Measurements from ENCODE around the gene NID2. TPM values are rescaled to one million over a fixed set of nuclear protein-coding genes. Genes with fewer than 3 reads are reported as not detected.

NID2 gene
- total RNA-seq, 2 experiments from 2014 or later = 0.30 to 0.33 TPM

GRCh38 chr14:51993285-51993920, 75.5 kb downstream of the NID2 start:
- POLR2A ChIA-PET = no interaction called here
- CTCF ChIA-PET = interaction anchor here (1.0 to 2.9 kb wide), 2 partner anchors 14 to 744 kb away, joined by 3 to 9 read pairs; no protein-coding TSS in a partner anchor

GRCh38 chr14:51990488-51990887, 78.4 kb downstream of the NID2 start:
- H3K27ac Mint-ChIP-seq = peak overlapping the region; percentile 90
- H3K4me1 Mint-ChIP-seq = peaks cover 44% of the 10 kb centered on the region

More at GRCh38 chr14:51993285-51993920, 75.5 kb downstream of the NID2 start:
- H3K4me3 Mint-ChIP-seq = no peak overlapping the region
- no peak for DNase-seq
- H3K27ac Mint-ChIP-seq = peak overlapping the region; percentile 6
- H3K9me3 Mint-ChIP-seq = no peaks in the 10 kb centered on the region
- peaks cover 48% of the 10 kb centered on the region for H3K4me1 Mint-ChIP-seq
- H3K36me3 Mint-ChIP-seq (ENCODE audit: low read depth) = peaks cover 46% of the 10 kb centered on the region
- H3K27me3 Mint-ChIP-seq = no peaks in the 10 kb centered on the region

GRCh38 chr14:51989293-51990234, 79.3 kb downstream of the NID2 start, which contains the start of gene RTRAF:
Gene RTRAF, plus strand, starts transcription at chr14:51989546. Its CDS starts 94 bp downstream, at chr14:51989640.
- H3K27ac Mint-ChIP-seq = peak within 1 kb of the TSS; percentile 90
- peaks cover 27% of the 10 kb centered on the region for H3K36me3 Mint-ChIP-seq (ENCODE audit: low read depth)
- H3K27me3 Mint-ChIP-seq = no peaks in the 10 kb centered on the region
- peak within 1 kb of the TSS; percentile 95 for H3K4me3 Mint-ChIP-seq
- peaks cover 38% of the 10 kb centered on the region for H3K4me1 Mint-ChIP-seq
- ChIA-PET CTCF (no interaction called here), POLR2A (no interaction called here)
- peak; percentile 92 for DNase-seq
- no peaks in the 10 kb centered on the region for H3K9me3 Mint-ChIP-seq

More at GRCh38 chr14:51990488-51990887, 78.4 kb downstream of the NID2 start:
- ChIA-PET POLR2A (no interaction called here), CTCF (interaction anchor here (0.6 kb wide), 1 partner anchor 342 kb away, joined by 3 read pairs; no protein-coding TSS in a partner anchor)
- DNase-seq = no peak
- Mint-ChIP-seq H3K36me3 (ENCODE audit: low read depth) (peaks cover 35% of the 10 kb centered on the region), H3K4me3 (peak overlapping the region; percentile 95), H3K9me3 (no peaks in the 10 kb centered on the region), H3K27me3 (no peaks in the 10 kb centered on the region)

- H3K27ac Mint-ChIP-seq = peak overlapping the region; percentile 90
- H3K27me3 Mint-ChIP-seq = no peaks in the 10 kb centered on the region
- peaks cover 18% of the 10 kb centered on the region for H3K36me3 Mint-ChIP-seq (ENCODE audit: low read depth)
- no peak for DNase-seq
- H3K4me1 Mint-ChIP-seq = peaks cover 29% of the 10 kb centered on the region
- peak overlapping the region; percentile 95 for H3K4me3 Mint-ChIP-seq
- ChIA-PET CTCF (no interaction called here), POLR2A (no interaction called here)
- H3K9me3 Mint-ChIP-seq = no peaks in the 10 kb centered on the region
Observed at GRCh38 chr14:51988221-51988620, 80.6 kb downstream of the NID2 start.

GRCh38 chr14:51981218-51981854, 87.5 kb downstream of the NID2 start:
- no peak for DNase-seq
- Mint-ChIP-seq H3K4me3 (no peak overlapping the region), H3K27ac (no peak overlapping the region), H3K27me3 (no peaks in the 10 kb centered on the region), H3K4me1 (peaks cover 18% of the 10 kb centered on the region), H3K36me3 (ENCODE audit: low read depth) (no peaks in the 10 kb centered on the region), H3K9me3 (no peaks in the 10 kb centered on the region)
- ChIA-PET POLR2A (no interaction called here), CTCF (interaction anchor here (1.7 to 2.1 kb wide), 3 partner anchors 9 to 175 kb away, joined by 3 to 7 read pairs (median 5); no protein-coding TSS in a partner anchor)

GRCh38 chr14:51979088-51979709, 89.7 kb downstream of the NID2 start:
- peak; percentile 86 for DNase-seq
- ChIA-PET POLR2A (interaction anchor here (0.6 kb wide), 1 partner anchor 155 kb away, joined by 3 read pairs; no protein-coding TSS in a partner anchor), CTCF (interaction anchor here (0.6 to 2.8 kb wide), 10 partner anchors 10 to 327 kb away, joined by 3 to 9 read pairs (median 4); partner anchors contain the start of gene FRMD6)
- no peaks in the 10 kb centered on the region for H3K9me3 Mint-ChIP-seq
- H3K4me1 Mint-ChIP-seq = peaks cover 18% of the 10 kb centered on the region
- no peaks in the 10 kb centered on the region for H3K27me3 Mint-ChIP-seq
- no peaks in the 10 kb centered on the region for H3K36me3 Mint-ChIP-seq (ENCODE audit: low read depth)
- H3K4me3 Mint-ChIP-seq = no peak overlapping the region
- H3K27ac Mint-ChIP-seq = no peak overlapping the region

- Mint-ChIP-seq H3K27ac (no peak overlapping the region), H3K4me1 (peaks cover 18% of the 10 kb centered on the region), H3K4me3 (no peak overlapping the region), H3K9me3 (no peaks in the 10 kb centered on the region), H3K36me3 (ENCODE audit: low read depth) (no peaks in the 10 kb centered on the region), H3K27me3 (no peaks in the 10 kb centered on the region)
- ChIA-PET CTCF (interaction anchor here (0.6 to 2.8 kb wide), 8 partner anchors 11 to 326 kb away, joined by 3 to 9 read pairs (median 4); partner anchors contain the start of gene FRMD6), POLR2A (interaction anchor here (0.6 kb wide), 1 partner anchor 154 kb away, joined by 3 read pairs; no protein-coding TSS in a partner anchor)
- no peak for DNase-seq
Observed at GRCh38 chr14:51978681-51979085, 90.2 kb downstream of the NID2 start.

- no peaks in the 10 kb centered on the region for H3K9me3 Mint-ChIP-seq
- no peaks in the 10 kb centered on the region for H3K27me3 Mint-ChIP-seq
- no peak for DNase-seq
- H3K27ac Mint-ChIP-seq = no peak overlapping the region
- POLR2A ChIA-PET = interaction anchor here (0.7 kb wide), 1 partner anchor 59 kb away, joined by 3 read pairs; no protein-coding TSS in a partner anchor
- H3K4me1 Mint-ChIP-seq = peaks cover 18% of the 10 kb centered on the region
- CTCF ChIA-PET = interaction anchor here (1.3 kb wide), 1 partner anchor 38 kb away, joined by 3 read pairs; no protein-coding TSS in a partner anchor
- H3K4me3 Mint-ChIP-seq = no peak overlapping the region
- no peaks in the 10 kb centered on the region for H3K36me3 Mint-ChIP-seq (ENCODE audit: low read depth)
Observed at GRCh38 chr14:51977075-51977474, 91.8 kb downstream of the NID2 start.

- no peak overlapping the region for H3K4me3 Mint-ChIP-seq
- peaks cover 23% of the 10 kb centered on the region for H3K36me3 Mint-ChIP-seq (ENCODE audit: low read depth)
- no peaks in the 10 kb centered on the region for H3K4me1 Mint-ChIP-seq
- no peaks in the 10 kb centered on the region for H3K9me3 Mint-ChIP-seq
- CTCF ChIA-PET = interaction anchor here (1.8 kb wide), 1 partner anchor 9 kb away, joined by 7 read pairs; no protein-coding TSS in a partner anchor
- H3K27ac Mint-ChIP-seq = no peak overlapping the region
- DNase-seq = no peak
- POLR2A ChIA-PET = interaction anchor here (0.6 kb wide), 1 partner anchor 626 kb away, joined by 10 read pairs; no protein-coding TSS in a partner anchor
- H3K27me3 Mint-ChIP-seq = no peaks in the 10 kb centered on the region
Observed at GRCh38 chr14:51972566-51972965, 96.3 kb downstream of the NID2 start.

- no peak for DNase-seq
- Mint-ChIP-seq H3K27ac (no peak overlapping the region), H3K4me3 (no peak overlapping the region), H3K4me1 (no peaks in the 10 kb centered on the region), H3K9me3 (no peaks in the 10 kb centered on the region), H3K36me3 (ENCODE audit: low read depth) (peaks cover 25% of the 10 kb centered on the region), H3K27me3 (no peaks in the 10 kb centered on the region)
- ChIA-PET CTCF (interaction anchor here (2.1 kb wide), 1 partner anchor 11 kb away, joined by 5 read pairs; no protein-coding TSS in a partner anchor), POLR2A (no interaction called here)
Observed at GRCh38 chr14:51969852-51970540, 98.9 kb downstream of the NID2 start.

GRCh38 chr14:51967521-51967920, 101.3 kb downstream of the NID2 start:
- CTCF ChIA-PET = interaction anchor here (1.1 kb wide), 1 partner anchor 11 kb away, joined by 6 read pairs; no protein-coding TSS in a partner anchor
- POLR2A ChIA-PET = interaction anchor here (0.5 kb wide), 1 partner anchor 42 kb away, joined by 3 read pairs; no protein-coding TSS in a partner anchor
- H3K4me1 Mint-ChIP-seq = peaks cover 13% of the 10 kb centered on the region
- H3K36me3 Mint-ChIP-seq (ENCODE audit: low read depth) = peaks cover 39% of the 10 kb centered on the region
- no peak overlapping the region for H3K27ac Mint-ChIP-seq
- no peak for DNase-seq
- H3K9me3 Mint-ChIP-seq = no peaks in the 10 kb centered on the region
- H3K4me3 Mint-ChIP-seq = no peak overlapping the region
- no peaks in the 10 kb centered on the region for H3K27me3 Mint-ChIP-seq

Measured in activated CD4-positive, alpha-beta T cell treated with anti-CD3 and anti-CD28 coated beads, Interleukin-2, amount 10 ng/mL, durations not matched to agents 7 days and 5 days (primary cell).